ENCODE results near the gene TPD52L2.

The TPD52L2 gene

GRCh38 chr20:63828124-63828523, 36.9 kb upstream of the TPD52L2 start:
- Histone ChIP-seq H3K18ac (ENCODE audit: low read depth in 1 of 2, low read length in 2 of 2) (no peak overlapping the region), H3K27ac (ENCODE audit: low read length, poor library complexity, severe bottlenecking) (no peak overlapping the region), H2BK15ac (ENCODE audit: low read depth, poor library complexity, severe bottlenecking) (no peak overlapping the region), H2AFZ (ENCODE audit: low read depth, low read length) (no peak overlapping the region), H4K91ac (ENCODE audit: low read length) (no peak overlapping the region), H3K14ac (ENCODE audit: low read length in 2 of 2) (no peak overlapping the region), H3K4me2 (ENCODE audit: low read length, poor library complexity, severe bottlenecking) (no peak overlapping the region), H2BK12ac (ENCODE audit: low read length in 2 of 2) (no peak overlapping the region), H3K4me1 (ENCODE audit: control insufficient read depth, insufficient read depth, low read depth, low read length) (peaks cover 25% of the 10 kb centered on the region), H3K4ac (ENCODE audit: low read depth in 1 of 2, low read length in 2 of 2) (no peak overlapping the region), H3K27me3 (ENCODE audit: control insufficient read depth in 1 of 2, insufficient read depth in 1 of 2, low read length in 2 of 2) (peaks cover 0 to 63% of the 10 kb centered on the region in 2 experiments), H3K23ac (ENCODE audit: low read length in 2 of 2) (no peak overlapping the region), H2BK120ac (ENCODE audit: low read depth, low read length) (no peak overlapping the region), H3K36me3 (ENCODE audit: control insufficient read depth in 1 of 2, insufficient read depth in 2 of 2, low read depth in 1 of 2, low read length in 2 of 2) (peaks cover 0 to 8% of the 10 kb centered on the region in 2 experiments), H2BK5ac (ENCODE audit: low read depth, low read length, poor library complexity, severe bottlenecking) (no peak overlapping the region), H4K8ac (ENCODE audit: low read length) (no peak overlapping the region), H3K9me3 (ENCODE audit: control insufficient read depth, low read length) (no peaks in the 10 kb centered on the region), H3K4me3 (ENCODE audit: insufficient read depth in 1 of 2, low read depth in 1 of 2, low read length in 2 of 2) (no peak overlapping the region), H3K9ac (ENCODE audit: low read length) (no peak overlapping the region), H3K79me1 (replicated peaks; ENCODE audit: low read length, poor library complexity, severe bottlenecking) (peaks cover 24% of the 10 kb centered on the region), H2AK5ac (ENCODE audit: low read length, severe bottlenecking) (no peak overlapping the region)
- 91% methylated on average over 8 of the region's 8 CpGs for WGBS
- DNase-seq, result no peak

- H4K91ac ChIP-seq (ENCODE audit: low read length), result no peak overlapping the region
These were observed 36.5 kb upstream of the TPD52L2 start for GRCh38 chr20:63828545-63828944.

GRCh38 chr20:63828951-63829350, 36.1 kb upstream of the TPD52L2 start:
- H2BK15ac ChIP-seq (ENCODE audit: low read depth, poor library complexity, severe bottlenecking), result no peak overlapping the region
- H3K18ac ChIP-seq (ENCODE audit: low read depth in 1 of 2, low read length in 2 of 2), result no peak overlapping the region
- no peak overlapping the region for H4K8ac ChIP-seq (ENCODE audit: low read length)
- H3K4ac ChIP-seq (ENCODE audit: low read depth in 1 of 2, low read length in 2 of 2), result peak overlapping the region in 1 of 2 experiments; percentile 11
- no peak overlapping the region for H4K91ac ChIP-seq (ENCODE audit: low read length)
- H3K9ac ChIP-seq (ENCODE audit: low read length), result no peak overlapping the region
- H3K4me1 ChIP-seq (ENCODE audit: control insufficient read depth, insufficient read depth, low read depth, low read length), result peaks cover 27% of the 10 kb centered on the region
- no peak overlapping the region for H2AK5ac ChIP-seq (ENCODE audit: low read length, severe bottlenecking)
- no peaks in the 10 kb centered on the region for H3K9me3 ChIP-seq (ENCODE audit: control insufficient read depth, low read length)
- WGBS, result 27% methylated on average over 10 of the region's 10 CpGs
- no peak overlapping the region for H3K4me2 ChIP-seq (ENCODE audit: low read length, poor library complexity, severe bottlenecking)
- no peak overlapping the region for H3K4me3 ChIP-seq (ENCODE audit: insufficient read depth in 1 of 2, low read depth in 1 of 2, low read length in 2 of 2)
- H2AFZ ChIP-seq (ENCODE audit: low read depth, low read length), result no peak overlapping the region
- H3K14ac ChIP-seq (ENCODE audit: low read length in 2 of 2), result no peak overlapping the region
- H3K27me3 ChIP-seq (ENCODE audit: control insufficient read depth in 1 of 2, insufficient read depth in 1 of 2, low read length in 2 of 2), result peaks cover 0 to 62% of the 10 kb centered on the region in 2 experiments
- no peak overlapping the region for H3K27ac ChIP-seq (ENCODE audit: low read length, poor library complexity, severe bottlenecking)
- DNase-seq, result no peak
- peaks cover 0 to 8% of the 10 kb centered on the region in 2 experiments for H3K36me3 ChIP-seq (ENCODE audit: control insufficient read depth in 1 of 2, insufficient read depth in 2 of 2, low read depth in 1 of 2, low read length in 2 of 2)
- no peak overlapping the region for H2BK12ac ChIP-seq (ENCODE audit: low read length in 2 of 2)
- peaks cover 24% of the 10 kb centered on the region for H3K79me1 ChIP-seq (replicated peaks; ENCODE audit: low read length, poor library complexity, severe bottlenecking)
- H3K23ac ChIP-seq (ENCODE audit: low read length in 2 of 2), result no peak overlapping the region
- no peak overlapping the region for H2BK5ac ChIP-seq (ENCODE audit: low read depth, low read length, poor library complexity, severe bottlenecking)
- no peak overlapping the region for H2BK120ac ChIP-seq (ENCODE audit: low read depth, low read length)

More at GRCh38 chr20:63828545-63828944, 36.5 kb upstream of the TPD52L2 start:
- Histone ChIP-seq H2BK120ac (ENCODE audit: low read depth, low read length) (no peak overlapping the region), H3K18ac (ENCODE audit: low read depth in 1 of 2, low read length in 2 of 2) (peak overlapping the region in 1 of 2 experiments; percentile 41), H4K8ac (ENCODE audit: low read length) (no peak overlapping the region), H2AK5ac (ENCODE audit: low read length, severe bottlenecking) (no peak overlapping the region), H2BK5ac (ENCODE audit: low read depth, low read length, poor library complexity, severe bottlenecking) (no peak overlapping the region), H2BK15ac (ENCODE audit: low read depth, poor library complexity, severe bottlenecking) (no peak overlapping the region), H3K4me2 (ENCODE audit: low read length, poor library complexity, severe bottlenecking) (no peak overlapping the region), H3K9me3 (ENCODE audit: control insufficient read depth, low read length) (no peaks in the 10 kb centered on the region), H3K9ac (ENCODE audit: low read length) (no peak overlapping the region), H3K4me3 (ENCODE audit: insufficient read depth in 1 of 2, low read depth in 1 of 2, low read length in 2 of 2) (no peak overlapping the region), H3K79me1 (replicated peaks; ENCODE audit: low read length, poor library complexity, severe bottlenecking) (peaks cover 24% of the 10 kb centered on the region), H3K36me3 (ENCODE audit: control insufficient read depth in 1 of 2, insufficient read depth in 2 of 2, low read depth in 1 of 2, low read length in 2 of 2) (peaks cover 0 to 8% of the 10 kb centered on the region in 2 experiments), H3K23ac (ENCODE audit: low read length in 2 of 2) (no peak overlapping the region), H3K4me1 (ENCODE audit: control insufficient read depth, insufficient read depth, low read depth, low read length) (peaks cover 25% of the 10 kb centered on the region), H3K27me3 (ENCODE audit: control insufficient read depth in 1 of 2, insufficient read depth in 1 of 2, low read length in 2 of 2) (peaks cover 0 to 62% of the 10 kb centered on the region in 2 experiments), H3K4ac (ENCODE audit: low read depth in 1 of 2, low read length in 2 of 2) (no peak overlapping the region), H3K14ac (ENCODE audit: low read length in 2 of 2) (no peak overlapping the region), H3K27ac (ENCODE audit: low read length, poor library complexity, severe bottlenecking) (no peak overlapping the region), H2BK12ac (ENCODE audit: low read length in 2 of 2) (no peak overlapping the region), H2AFZ (ENCODE audit: low read depth, low read length) (no peak overlapping the region)
- DNase-seq, result no peak
- WGBS, result 55% methylated on average over 13 of the region's 14 CpGs

GRCh38 chr20:63829603-63829944, 35.5 kb upstream of the TPD52L2 start:
- H2AK5ac ChIP-seq (ENCODE audit: low read length, severe bottlenecking), result no peak overlapping the region
- 3% methylated on average over 9 of the region's 10 CpGs for WGBS
- H3K23ac ChIP-seq (ENCODE audit: low read length in 2 of 2), result no peak overlapping the region
- H3K9me3 ChIP-seq (ENCODE audit: control insufficient read depth, low read length), result no peaks in the 10 kb centered on the region
- H3K9ac ChIP-seq (ENCODE audit: low read length), result peak overlapping the region; percentile 32
- H3K14ac ChIP-seq (ENCODE audit: low read length in 2 of 2), result no peak overlapping the region
- peaks cover 32% of the 10 kb centered on the region for H3K4me1 ChIP-seq (ENCODE audit: control insufficient read depth, insufficient read depth, low read depth, low read length)
- no peak overlapping the region for H2BK120ac ChIP-seq (ENCODE audit: low read depth, low read length)
- H2BK12ac ChIP-seq (ENCODE audit: low read length in 2 of 2), result no peak overlapping the region
- H3K27ac ChIP-seq (ENCODE audit: low read length, poor library complexity, severe bottlenecking), result no peak overlapping the region
- no peak overlapping the region for H4K8ac ChIP-seq (ENCODE audit: low read length)
- H3K36me3 ChIP-seq (ENCODE audit: control insufficient read depth in 1 of 2, insufficient read depth in 2 of 2, low read depth in 1 of 2, low read length in 2 of 2), result peaks cover 0 to 8% of the 10 kb centered on the region in 2 experiments
- no peak overlapping the region for H2AFZ ChIP-seq (ENCODE audit: low read depth, low read length)
- peaks cover 21% of the 10 kb centered on the region for H3K79me1 ChIP-seq (replicated peaks; ENCODE audit: low read length, poor library complexity, severe bottlenecking)
- peaks cover 0 to 63% of the 10 kb centered on the region in 2 experiments for H3K27me3 ChIP-seq (ENCODE audit: control insufficient read depth in 1 of 2, insufficient read depth in 1 of 2, low read length in 2 of 2)
- H3K4me2 ChIP-seq (ENCODE audit: low read length, poor library complexity, severe bottlenecking), result peak overlapping the region; percentile 85
- no peak overlapping the region for H2BK5ac ChIP-seq (ENCODE audit: low read depth, low read length, poor library complexity, severe bottlenecking)
- H2BK15ac ChIP-seq (ENCODE audit: low read depth, poor library complexity, severe bottlenecking), result no peak overlapping the region
- H3K4me3 ChIP-seq (ENCODE audit: insufficient read depth in 1 of 2, low read depth in 1 of 2, low read length in 2 of 2), result peak overlapping the region; percentile 66 to 72
- DNase-seq, result no peak
- peak overlapping the region; percentile 24 to 25 for H3K18ac ChIP-seq (ENCODE audit: low read depth in 1 of 2, low read length in 2 of 2)
- no peak overlapping the region for H4K91ac ChIP-seq (ENCODE audit: low read length)
- no peak overlapping the region for H3K4ac ChIP-seq (ENCODE audit: low read depth in 1 of 2, low read length in 2 of 2)

Measured in mesenchymal stem cell (in vitro differentiated cells and primary cell).